ENCODE measurements around the gene GTF3A.

GRCh38 chr13:27465611-27466010 is 41.2 kb downstream of the GTF3A start:
- TF ChIP-seq CTCF (IDR thresholded peaks at IDR 0.05 in 4 of 5, conservative IDR thresholded peaks at IDR 0.05 in 1 of 5) (no peak), POLR2A (IDR thresholded peaks at IDR 0.05) (no peak)
